Neural cell (in vitro differentiated cells): ENCODE results near the gene MST1.

ENCODE experiments used
- CTCF ChIP-seq: fragments of 450-650 bp; IDR thresholded peaks from 2 replicates; pipeline ENCODE4 v1.5.1; 2014; ENCODE audit warnings: antibody characterized with exemption, mild to moderate bottlenecking, moderate library complexity; ENCODE audit not compliant: poor library complexity, severe bottlenecking
- EP300 ChIP-seq: fragments of 450-650 bp; conservative IDR thresholded peaks from 2 replicates; pipeline ENCODE4 v1.6.1; 2014; ENCODE audit warnings: antibody characterized with exemption, mild to moderate bottlenecking, moderate library complexity; ENCODE audit not compliant: poor library complexity, severe bottlenecking
- EZH2 ChIP-seq: fragments of 200-600, 300-800 bp; shearing (Covaris generic), sonication (generic); IDR thresholded peaks from 2 replicates; pipeline ENCODE4 v1.6.1; 2014; ENCODE audit warnings: antibody characterized with exemption, low read length, borderline replicate concordance, mild to moderate bottlenecking; ENCODE audit not compliant: insufficient read depth, poor library complexity, severe bottlenecking
- MXI1 ChIP-seq: fragments of 450-650 bp; conservative IDR thresholded peaks from 2 replicates; pipeline ENCODE4 v1.6.1; 2014; ENCODE audit warnings: antibody characterized with exemption, mild to moderate bottlenecking; ENCODE audit not compliant: poor library complexity, severe bottlenecking
- POLR2AphosphoS5 ChIP-seq: IDR thresholded peaks from 2 replicates; pipeline ENCODE4 v1.6.1; 2012
- RAD21 ChIP-seq: fragments of 450-650 bp; conservative IDR thresholded peaks from 2 replicates; pipeline ENCODE4 v1.6.1; 2014; ENCODE audit warnings: antibody characterized with exemption, mild to moderate bottlenecking, moderate library complexity
- REST ChIP-seq: IDR thresholded peaks from 2 replicates; pipeline ENCODE4 v1.6.1; 2012; ENCODE audit warnings: borderline replicate concordance
- TAF1 ChIP-seq: IDR thresholded peaks from 2 replicates; pipeline ENCODE4 v1.6.1; 2012; ENCODE audit warnings: low read depth

GRCh38 chr3:49661281-49661680, 28.0 kb downstream of the MST1 start:
- TF ChIP-seq CTCF (no peak), TAF1 (no peak), POLR2AphosphoS5 (no peak), RAD21 (no peak), MXI1 (no peak), REST (no peak), EP300 (no peak), EZH2 (no peak)
